Omental fat pad (tissue), 4 donors: ENCODE data around the gene COL4A4. TPM values are rescaled to one million over a fixed set of nuclear protein-coding genes. Genes with fewer than 3 reads are reported as not detected.

Source experiments
- ATAC-seq: fragments of 150-250 bp; one replicate; pipeline ENCODE4 v1.9.1; 2016; ENCODE audit warnings: mild to moderate bottlenecking, moderate library complexity; ENCODE audit not compliant: low FRiP score
- DNase-seq: peaks from one replicate; pipeline ENCODE4 v3.0.0-alpha.2; 2019; ENCODE audit warnings: low spot score
- total RNA-seq, 4 donors: library from RNA; depleted of rRNA; stranded (reverse); fragments of >200 nt; gene quantifications; one replicate each; pipeline ENCODE4 v1.1.0, GENCODE V29; 2016
- TF ChIP-seq, protein P1 (sequence below), 3 donors: fragments of 450-650 bp; IDR thresholded peaks; one replicate each; pipeline ENCODE4 v1.5.1; 2016 to 2017; ENCODE audit warnings: antibody characterized with exemption in 3 of 3, mild to moderate bottlenecking in 3 of 3, moderate library complexity in 2 of 3

Gene COL4A4
- total RNA-seq, 4 donors from 2014 or later, result 0.38 to 1.9 (median 0.64) TPM

DNA sequence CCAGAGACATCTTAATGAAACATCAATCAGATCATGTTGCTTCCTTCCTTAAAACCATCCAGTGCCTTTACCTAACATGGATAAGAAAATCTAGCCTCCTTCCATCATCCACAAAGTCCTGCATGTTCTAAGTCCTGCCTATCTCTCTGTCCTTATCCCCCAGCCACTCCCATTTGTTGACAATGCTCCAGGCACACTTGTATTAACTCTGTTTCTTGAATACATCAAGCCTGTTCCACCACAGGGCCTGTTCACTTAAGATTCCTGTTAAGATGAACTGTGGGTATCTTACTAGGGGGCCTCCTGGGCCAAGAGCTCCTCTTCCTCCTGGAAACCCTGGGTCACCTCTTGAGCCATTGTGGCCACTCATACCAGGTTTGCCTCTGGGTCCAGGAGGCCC, 45.7 kb downstream of the COL4A4 start:
- ATAC-seq (no peak), DNase-seq (no peak)
- TF ChIP-seq, protein P1, sequence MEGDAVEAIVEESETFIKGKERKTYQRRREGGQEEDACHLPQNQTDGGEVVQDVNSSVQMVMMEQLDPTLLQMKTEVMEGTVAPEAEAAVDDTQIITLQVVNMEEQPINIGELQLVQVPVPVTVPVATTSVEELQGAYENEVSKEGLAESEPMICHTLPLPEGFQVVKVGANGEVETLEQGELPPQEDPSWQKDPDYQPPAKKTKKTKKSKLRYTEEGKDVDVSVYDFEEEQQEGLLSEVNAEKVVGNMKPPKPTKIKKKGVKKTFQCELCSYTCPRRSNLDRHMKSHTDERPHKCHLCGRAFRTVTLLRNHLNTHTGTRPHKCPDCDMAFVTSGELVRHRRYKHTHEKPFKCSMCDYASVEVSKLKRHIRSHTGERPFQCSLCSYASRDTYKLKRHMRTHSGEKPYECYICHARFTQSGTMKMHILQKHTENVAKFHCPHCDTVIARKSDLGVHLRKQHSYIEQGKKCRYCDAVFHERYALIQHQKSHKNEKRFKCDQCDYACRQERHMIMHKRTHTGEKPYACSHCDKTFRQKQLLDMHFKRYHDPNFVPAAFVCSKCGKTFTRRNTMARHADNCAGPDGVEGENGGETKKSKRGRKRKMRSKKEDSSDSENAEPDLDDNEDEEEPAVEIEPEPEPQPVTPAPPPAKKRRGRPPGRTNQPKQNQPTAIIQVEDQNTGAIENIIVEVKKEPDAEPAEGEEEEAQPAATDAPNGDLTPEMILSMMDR (IDR thresholded peaks at IDR 0.05), result no peak

DNA sequence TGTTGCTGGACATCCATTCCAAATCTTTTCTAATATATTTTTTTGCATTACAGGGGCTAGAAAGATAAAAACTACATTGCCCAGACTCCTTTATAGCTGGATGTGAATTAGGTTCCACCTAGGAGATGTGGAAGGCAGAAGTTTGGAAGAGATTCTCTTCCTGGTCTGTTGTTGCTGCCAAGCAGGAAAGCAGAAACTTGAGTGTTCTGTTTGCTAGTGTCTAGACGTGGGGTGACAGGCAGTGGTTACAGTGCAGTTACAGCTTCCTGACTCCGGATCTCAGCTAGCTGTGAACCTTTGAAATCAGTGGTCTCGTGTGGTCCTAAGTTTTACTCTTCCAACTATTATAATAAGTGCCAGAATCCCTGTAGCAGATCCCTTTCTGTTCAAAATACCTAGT, 46.2 kb downstream of the COL4A4 start:
- ATAC-seq, result no peak
- no peak for DNase-seq
- TF ChIP-seq, protein P1 (IDR thresholded peaks at IDR 0.05), result no peak

DNA sequence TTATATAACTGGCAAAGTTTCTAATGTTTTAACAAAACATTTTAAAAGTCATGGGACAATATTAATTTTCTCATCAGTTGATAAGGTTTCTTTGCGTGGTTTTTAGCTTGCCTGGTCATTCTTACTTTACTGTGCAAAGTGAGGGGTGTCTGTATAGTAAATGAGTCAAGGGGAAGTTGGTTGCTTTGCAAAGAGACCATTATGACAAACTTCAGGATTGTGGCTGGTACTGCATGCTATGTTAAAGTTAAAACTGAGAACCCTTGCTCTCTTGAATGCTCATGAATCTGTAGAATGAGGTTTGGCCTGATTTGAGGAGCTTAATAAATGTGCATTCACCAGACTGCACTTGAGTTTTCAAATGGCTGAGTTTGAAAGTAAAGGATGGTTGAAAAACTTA, 47.0 kb downstream of the COL4A4 start:
- TF ChIP-seq, protein P1 (IDR thresholded peaks at IDR 0.05), result no peak
- DNase-seq, result no peak
- ATAC-seq, result no peak

DNA sequence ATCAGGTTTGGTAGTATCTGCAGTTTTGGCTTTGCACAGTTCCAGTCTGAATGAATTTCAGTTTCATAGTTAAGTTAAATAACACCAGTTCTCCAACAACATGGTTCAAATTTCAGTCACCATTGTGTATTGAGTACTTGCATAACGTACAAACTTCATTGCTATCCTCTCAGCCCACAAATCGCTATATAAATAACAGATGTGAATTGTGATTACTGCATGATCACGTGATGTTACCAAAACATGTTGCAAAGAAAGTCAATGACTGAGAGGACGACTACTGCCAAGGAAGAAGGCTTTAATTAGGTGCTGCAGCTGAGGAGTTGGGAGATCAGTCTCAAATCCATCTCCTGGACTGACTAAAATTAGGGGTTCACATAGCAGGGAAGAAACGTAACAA, 48.2 kb downstream of the COL4A4 start:
- DNase-seq (no peak), ATAC-seq (no peak)
- TF ChIP-seq, protein P1 (IDR thresholded peaks at IDR 0.05), result no peak

DNA sequence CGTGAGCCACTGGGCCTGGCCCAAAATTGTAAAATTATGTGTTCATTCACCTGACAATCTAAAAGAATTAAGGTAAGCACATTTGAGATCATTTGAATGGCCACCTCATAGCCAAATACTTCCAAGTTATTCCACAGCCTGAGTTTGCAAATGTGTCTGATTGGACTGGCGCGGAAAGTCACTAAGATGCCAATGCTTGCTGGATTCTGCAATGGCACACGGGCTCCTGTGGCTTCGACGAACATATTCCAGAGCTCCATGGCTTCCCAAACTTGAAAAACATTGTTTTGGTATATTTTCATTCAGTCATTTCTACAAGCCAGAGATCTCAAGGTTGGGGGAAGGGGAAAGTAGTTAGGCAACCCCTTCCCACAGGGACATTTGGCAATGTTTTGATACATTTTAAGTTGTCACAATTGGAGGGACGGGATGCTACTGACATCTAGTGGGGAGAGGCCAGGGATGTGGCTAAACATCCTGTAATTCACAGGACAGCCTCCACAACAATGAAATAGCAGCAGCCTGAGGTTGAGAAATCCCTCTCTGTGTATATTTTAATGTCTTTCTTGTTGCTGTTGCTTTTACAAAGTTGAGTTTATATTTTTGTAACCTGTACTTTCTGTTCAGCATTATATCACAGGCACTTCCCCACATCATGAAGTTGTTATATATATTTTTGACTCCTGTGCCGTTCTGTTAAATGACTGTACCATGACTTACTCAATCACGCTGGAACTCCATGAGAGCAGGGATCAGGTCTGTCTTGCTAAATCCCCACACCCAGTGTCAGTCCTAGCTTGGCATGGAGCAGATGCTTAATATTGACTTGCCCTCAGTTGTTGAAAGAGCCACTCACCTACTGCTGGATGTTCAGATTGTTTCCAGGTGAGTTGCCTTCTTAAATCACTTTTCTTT, 56.9 kb downstream of the COL4A4 start:
- ATAC-seq (no peak), DNase-seq (no peak)
- TF ChIP-seq, protein P1 (IDR thresholded peaks at IDR 0.05), result no peak

DNA sequence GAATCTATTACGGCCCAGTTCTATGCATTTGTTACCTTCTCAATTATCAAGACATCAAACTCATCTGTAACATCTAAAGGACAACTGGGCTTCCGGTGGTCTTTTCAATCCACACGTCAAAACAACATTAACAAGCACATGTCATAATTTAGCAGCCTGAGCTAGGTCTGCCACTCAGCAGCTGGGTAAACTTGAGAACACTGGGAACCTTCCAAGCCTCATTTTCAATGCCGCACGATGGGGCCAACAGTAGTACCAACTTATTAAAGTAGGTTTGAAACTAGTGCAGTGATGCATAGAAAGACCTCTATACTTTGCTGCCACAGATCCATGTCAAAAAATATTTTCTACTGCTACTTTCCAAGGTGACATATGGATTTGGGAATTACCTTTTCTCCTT, 60.4 kb downstream of the COL4A4 start:
- ATAC-seq (no peak), DNase-seq (no peak)
- TF ChIP-seq, protein P1 (IDR thresholded peaks at IDR 0.05), result no peak

DNA sequence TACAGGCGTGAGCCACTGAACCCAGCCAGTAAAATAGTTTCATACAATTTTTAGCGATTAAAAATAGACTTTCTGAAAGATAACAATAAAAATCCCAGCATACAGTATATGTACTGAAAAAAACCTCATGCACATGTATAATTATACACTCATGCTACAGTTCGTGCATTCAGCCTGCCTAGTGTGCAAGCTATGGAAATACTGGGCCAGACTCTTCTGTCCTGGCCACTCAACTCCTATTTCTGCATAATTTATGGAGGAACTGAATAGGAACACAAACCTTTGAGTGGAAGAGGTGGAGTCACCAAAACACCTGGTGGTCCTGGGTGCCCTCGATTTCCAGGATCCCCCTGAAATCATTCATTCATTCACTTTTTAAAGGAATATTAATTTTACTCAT, 64.7 kb downstream of the COL4A4 start:
- DNase-seq, result no peak
- no peak for ATAC-seq

More for the DNA sequence above, 64.7 kb downstream of the COL4A4 start:
- TF ChIP-seq, protein P1 (IDR thresholded peaks at IDR 0.05), result no peak
